ENCODE data around the gene ATRNL1. TPM values are rescaled to one million over a fixed set of nuclear protein-coding genes. Genes with fewer than 3 reads are reported as not detected.

Gene ATRNL1
- 11.2 TPM for polyA plus RNA-seq (2012; ENCODE audit: insufficient read depth, insufficient read length, low read depth)

- DNase-seq, result peak; percentile 69
- no peaks in the 10 kb centered on the region; the same call in 1 of the 2 replicates for H3K4me1 ChIP-seq
- H3K4me3 ChIP-seq (ENCODE audit: low read depth, low read length), result peak within 1 kb of the TSS; percentile 72
- no peaks in the 10 kb centered on the region for H3K36me3 ChIP-seq
- H3K9me3 ChIP-seq, result no peaks in the 10 kb centered on the region
- TF ChIP-seq CTCF (IDR thresholded peaks at IDR 0.05; ENCODE audit: low read depth, low read length), result no peak
- no peaks in the 10 kb centered on the region for H3K27me3 ChIP-seq
Measured at GRCh38 chr10:115093286-115093775, at the start of gene ATRNL1. Gene ATRNL1 (plus strand): TSS chr10:115093365. CDS start chr10:115093751, 386 bp downstream.

GRCh38 chr10:115043719-115044118, 49.4 kb upstream of the ATRNL1 start:
- no peak for TF ChIP-seq CTCF (IDR thresholded peaks at IDR 0.05; ENCODE audit: low read depth, low read length)
- Histone ChIP-seq H3K4me3 (ENCODE audit: low read depth, low read length) (no peak overlapping the region), H3K9me3 (no peaks in the 10 kb centered on the region), H3K4me1 (no peaks in the 10 kb centered on the region), H3K36me3 (no peaks in the 10 kb centered on the region), H3K27me3 (no peaks in the 10 kb centered on the region)
- DNase-seq, result no peak

GRCh38 chr10:115044891-115045290, 48.3 kb upstream of the ATRNL1 start:
- no peaks in the 10 kb centered on the region for H3K27me3 ChIP-seq
- H3K36me3 ChIP-seq, result no peaks in the 10 kb centered on the region
- H3K4me1 ChIP-seq, result no peaks in the 10 kb centered on the region
- no peak overlapping the region for H3K4me3 ChIP-seq (ENCODE audit: low read depth, low read length)
- no peak for TF ChIP-seq CTCF (IDR thresholded peaks at IDR 0.05; ENCODE audit: low read depth, low read length)
- H3K9me3 ChIP-seq, result no peaks in the 10 kb centered on the region
- DNase-seq, result no peak

- Histone ChIP-seq H3K4me3 (ENCODE audit: low read depth, low read length) (no peak overlapping the region), H3K36me3 (no peaks in the 10 kb centered on the region), H3K27me3 (no peaks in the 10 kb centered on the region), H3K4me1 (no peaks in the 10 kb centered on the region), H3K9me3 (no peaks in the 10 kb centered on the region)
- no peak for DNase-seq
- no peak for TF ChIP-seq CTCF (IDR thresholded peaks at IDR 0.05; ENCODE audit: low read depth, low read length)
Measured at GRCh38 chr10:115045499-115045898, 47.7 kb upstream of the ATRNL1 start.

GRCh38 chr10:115046686-115047236, 46.4 kb upstream of the ATRNL1 start:
- Histone ChIP-seq H3K4me3 (ENCODE audit: low read depth, low read length) (no peak overlapping the region), H3K36me3 (no peaks in the 10 kb centered on the region), H3K9me3 (no peaks in the 10 kb centered on the region), H3K27me3 (no peaks in the 10 kb centered on the region), H3K4me1 (peaks cover 3% of the 10 kb centered on the region)
- no peak for DNase-seq
- no peak for TF ChIP-seq CTCF (IDR thresholded peaks at IDR 0.05; ENCODE audit: low read depth, low read length)

GRCh38 chr10:115047705-115048104, 45.5 kb upstream of the ATRNL1 start:
- Histone ChIP-seq H3K27me3 (no peaks in the 10 kb centered on the region), H3K4me3 (ENCODE audit: low read depth, low read length) (no peak overlapping the region), H3K36me3 (no peaks in the 10 kb centered on the region), H3K4me1 (peaks cover 5% of the 10 kb centered on the region), H3K9me3 (no peaks in the 10 kb centered on the region)
- DNase-seq, result no peak
- TF ChIP-seq CTCF (IDR thresholded peaks at IDR 0.05; ENCODE audit: low read depth, low read length), result no peak

Data from BE2C (cell line).